Measurements from ENCODE around the gene RTL10.

DNA sequence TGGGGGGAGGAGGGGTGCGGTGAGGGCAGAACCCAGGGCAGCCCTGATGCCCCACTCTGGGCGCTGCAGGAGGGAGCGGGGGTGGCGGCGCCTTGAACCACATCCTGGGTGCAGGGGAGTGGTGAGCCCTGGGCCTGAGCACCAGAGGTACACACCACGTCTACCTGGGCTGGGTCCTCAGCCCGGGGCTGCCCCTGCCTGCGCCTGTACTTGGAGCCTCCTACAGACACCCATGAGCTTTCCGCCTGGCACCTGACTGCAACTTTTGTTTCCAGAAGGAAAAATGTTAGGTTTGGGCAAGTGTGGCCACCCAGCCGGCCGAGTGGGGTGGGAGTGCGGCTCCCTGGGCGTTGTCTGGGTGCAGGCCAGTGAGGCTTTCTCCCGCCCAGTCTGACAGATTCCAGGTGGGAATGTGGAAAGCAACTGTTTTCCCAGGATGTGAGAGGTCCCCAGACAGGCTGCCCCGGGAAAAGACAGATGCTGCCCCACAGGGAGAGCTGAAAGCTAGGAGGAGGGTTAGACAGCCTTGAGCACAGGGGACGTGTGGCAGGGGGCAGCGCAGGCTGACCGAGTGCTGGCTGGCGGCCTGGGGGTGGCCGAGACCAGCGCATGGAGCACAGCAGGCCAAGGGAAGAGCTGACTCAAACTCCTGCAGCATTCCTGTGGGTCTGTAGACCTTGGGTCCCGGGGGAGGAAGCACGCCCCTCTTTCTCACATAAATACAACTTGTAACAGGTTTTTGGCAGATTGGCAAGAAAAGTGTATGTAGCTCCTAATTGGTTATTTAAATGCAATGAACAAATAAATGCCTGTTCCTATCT is 44.1 kb downstream of the RTL10 start:
- TF ChIP-seq, protein P1, sequence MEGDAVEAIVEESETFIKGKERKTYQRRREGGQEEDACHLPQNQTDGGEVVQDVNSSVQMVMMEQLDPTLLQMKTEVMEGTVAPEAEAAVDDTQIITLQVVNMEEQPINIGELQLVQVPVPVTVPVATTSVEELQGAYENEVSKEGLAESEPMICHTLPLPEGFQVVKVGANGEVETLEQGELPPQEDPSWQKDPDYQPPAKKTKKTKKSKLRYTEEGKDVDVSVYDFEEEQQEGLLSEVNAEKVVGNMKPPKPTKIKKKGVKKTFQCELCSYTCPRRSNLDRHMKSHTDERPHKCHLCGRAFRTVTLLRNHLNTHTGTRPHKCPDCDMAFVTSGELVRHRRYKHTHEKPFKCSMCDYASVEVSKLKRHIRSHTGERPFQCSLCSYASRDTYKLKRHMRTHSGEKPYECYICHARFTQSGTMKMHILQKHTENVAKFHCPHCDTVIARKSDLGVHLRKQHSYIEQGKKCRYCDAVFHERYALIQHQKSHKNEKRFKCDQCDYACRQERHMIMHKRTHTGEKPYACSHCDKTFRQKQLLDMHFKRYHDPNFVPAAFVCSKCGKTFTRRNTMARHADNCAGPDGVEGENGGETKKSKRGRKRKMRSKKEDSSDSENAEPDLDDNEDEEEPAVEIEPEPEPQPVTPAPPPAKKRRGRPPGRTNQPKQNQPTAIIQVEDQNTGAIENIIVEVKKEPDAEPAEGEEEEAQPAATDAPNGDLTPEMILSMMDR (IDR thresholded peaks at IDR 0.05) = no peak
- TF ChIP-seq POLR2A (IDR thresholded peaks at IDR 0.05) = no peak
